Sciatic nerve (tissue), 2 donors: Measurements from ENCODE around the gene PWP1. TPM values are rescaled to one million over a fixed set of nuclear protein-coding genes. Genes with fewer than 3 reads are reported as not detected.

Experiments
- ATAC-seq: fragments of 200-7000 bp; cut with Tn5 transposase; one replicate; pipeline ENCODE4 v1.9.1; 2020; ENCODE audit warnings: mild to moderate bottlenecking, moderate library complexity
- DNase-seq: peaks from one replicate; pipeline ENCODE4 v3.0.0-alpha.2; 2020; ENCODE audit warnings: low spot score
- intact Hi-C: fragments of 100-400 bp; cut with DNase I; formaldehyde crosslinking; loops from one replicate; pipeline ENCODE4 v1.14.2; 2022
- total RNA-seq: library from RNA; stranded (reverse); fragmentation: NEBNext Ultra II Directional; extraction: Animal tissue kit (Norgen Biotek cat#: 25700); gene quantifications from one replicate; pipeline ENCODE4 v1.2.1, GENCODE V29; 2021
- donor health status: DM: no; HTN: no; CAD: no.
- donor health status: DM: no; HTN: no; CAD: no.

The PWP1 gene
- 26.5 TPM for total RNA-seq

DNA sequence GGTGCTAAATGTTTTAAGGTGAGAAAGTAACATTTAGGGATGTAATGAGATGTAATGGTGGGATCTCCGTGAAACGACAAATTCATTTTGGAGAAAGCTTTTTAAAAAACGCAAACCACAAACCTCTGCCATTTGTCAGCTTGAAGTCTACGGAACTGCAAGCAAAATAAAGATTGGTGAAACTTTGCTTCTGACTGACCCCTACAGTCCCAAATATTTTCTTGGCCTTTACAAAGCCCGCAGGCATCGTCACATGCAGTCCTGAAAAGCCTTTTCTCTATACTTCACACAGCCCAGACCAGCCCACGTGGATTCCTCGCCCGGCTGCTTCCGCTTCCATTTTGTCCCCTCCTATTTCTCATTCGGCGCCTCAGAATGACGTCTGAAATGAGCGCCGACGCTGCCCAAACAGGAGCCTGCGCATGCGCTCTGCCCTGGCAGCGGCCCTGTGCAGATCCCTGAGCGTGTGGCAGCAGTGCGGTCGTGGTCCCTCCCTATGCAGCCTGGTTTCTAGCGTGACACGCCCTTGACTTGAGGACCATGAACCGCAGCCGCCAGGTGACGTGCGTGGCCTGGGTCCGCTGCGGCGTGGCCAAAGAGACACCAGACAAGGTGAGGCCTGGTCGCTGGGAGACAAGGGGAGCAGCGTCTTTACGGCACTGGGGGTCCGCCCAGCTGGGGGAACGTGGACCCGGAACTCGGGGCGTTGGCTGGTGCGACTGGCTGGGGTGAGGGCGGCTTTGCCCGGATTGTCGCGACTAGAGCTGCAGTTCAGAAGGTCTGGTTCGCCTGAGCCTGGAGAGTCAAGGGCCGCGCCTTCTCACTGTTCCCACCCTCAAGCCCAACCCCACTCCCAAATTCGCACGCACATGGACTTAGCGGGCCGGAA, at the start of gene PWP1:
TSS of gene PWP1 (plus strand) at position 440 of the 889 bp plus-strand sequence. CDS start at position 541, 101 bp downstream.
- DNase-seq (peak; percentile 96), ATAC-seq (peak; percentile 98)
- intact Hi-C loops, result no loop called here

DNA sequence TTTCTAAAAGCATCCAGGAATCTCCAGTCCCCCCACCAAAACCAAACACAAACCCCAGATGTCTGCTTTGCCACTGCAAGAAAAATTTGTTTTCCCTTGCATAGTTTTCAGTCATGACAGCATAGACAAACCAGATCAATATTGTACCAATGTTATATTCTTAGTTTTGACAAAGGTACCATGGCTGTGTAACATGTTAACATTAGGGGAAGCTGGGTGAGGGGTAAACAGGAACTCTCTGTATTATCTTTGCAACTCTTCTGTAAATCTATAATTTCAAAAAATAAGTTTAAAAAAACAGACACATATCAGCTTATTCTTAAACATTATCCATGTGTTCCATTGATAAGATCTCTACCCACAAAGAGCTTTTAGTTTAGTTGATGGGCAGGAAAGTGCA, 44.4 kb upstream of the PWP1 start:
- DNase-seq (no peak), ATAC-seq (no peak)
- intact Hi-C loops, result no loop called here

DNA sequence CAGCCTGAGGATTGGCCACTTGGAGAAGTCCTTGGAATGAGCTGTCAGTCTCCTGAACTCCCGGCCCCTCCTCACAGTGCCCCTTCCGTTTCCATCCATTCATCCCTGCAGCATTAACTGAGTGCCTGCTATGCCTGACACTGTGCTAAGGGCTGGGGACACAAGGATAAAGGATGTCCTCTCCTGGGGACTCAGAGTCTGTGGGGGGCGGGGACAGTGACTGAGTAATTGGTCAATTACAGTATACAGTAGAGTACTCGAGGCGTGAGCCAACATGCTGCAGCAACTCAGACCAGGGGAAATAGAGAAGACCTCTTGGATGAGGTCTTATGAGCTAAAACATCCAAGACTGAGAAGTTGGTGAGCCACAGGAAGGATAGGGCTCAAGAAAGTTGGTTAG, 43.4 kb upstream of the PWP1 start:
- ATAC-seq (no peak), DNase-seq (no peak)

DNA sequence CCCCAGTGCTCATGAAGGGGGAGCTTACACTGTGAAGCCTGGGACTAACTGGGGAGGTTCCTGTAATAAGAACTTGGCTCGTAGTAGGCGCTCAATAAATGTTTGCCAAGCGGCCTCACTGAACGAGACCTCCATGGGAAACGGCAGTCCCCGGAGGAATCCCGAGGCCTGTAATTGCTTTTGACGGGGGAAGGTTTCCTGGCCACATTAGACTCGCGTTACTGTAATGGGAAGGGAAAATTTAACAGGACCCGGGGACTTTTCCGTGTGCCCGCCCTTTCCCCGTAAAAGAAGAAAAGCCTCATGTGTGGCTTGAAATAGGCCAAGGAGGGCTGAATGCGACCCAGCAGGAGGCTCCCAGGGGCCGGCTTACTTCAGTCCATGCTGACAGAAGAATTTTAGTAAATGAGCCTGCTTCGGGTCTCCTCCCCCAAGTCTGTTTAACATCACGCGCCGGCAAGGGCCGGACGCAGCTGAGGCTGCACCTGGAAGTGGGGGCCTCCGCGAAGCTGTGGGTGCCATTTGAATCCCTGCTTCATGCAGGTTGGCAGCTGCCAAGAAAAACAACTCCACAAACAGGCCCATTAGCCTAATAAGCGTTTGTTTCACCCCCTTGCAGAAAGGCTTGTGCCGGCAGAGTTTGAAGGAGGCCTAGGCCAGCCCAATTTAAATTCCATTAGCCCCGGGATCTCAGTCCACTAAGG, 39.8 kb upstream of the PWP1 start:
- intact Hi-C loops, result no loop called here
- DNase-seq (peak; percentile 74), ATAC-seq (peak; percentile 90)

More for the DNA sequence above, 43.4 kb upstream of the PWP1 start:
- intact Hi-C loops, result no loop called here

DNA sequence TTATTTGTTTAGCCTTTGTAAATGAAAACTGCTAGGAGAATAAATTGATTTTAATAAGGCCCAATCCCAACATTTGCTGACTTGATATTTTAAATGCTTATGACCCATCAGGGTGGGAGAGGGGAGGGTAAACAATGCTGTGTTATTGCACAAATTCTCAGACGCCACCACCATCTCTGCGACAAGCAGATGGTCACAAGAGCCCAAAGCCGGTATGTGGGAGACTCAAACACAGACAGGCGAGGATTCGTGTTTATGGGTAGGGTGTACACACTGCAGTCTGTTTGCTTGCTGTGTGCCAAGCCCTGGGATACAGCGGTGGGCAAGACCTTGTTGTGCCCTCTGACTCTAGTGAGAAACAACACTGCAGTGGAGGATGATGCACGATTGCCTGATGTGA, 39.2 kb upstream of the PWP1 start:
- DNase-seq (no peak), ATAC-seq (no peak)
- intact Hi-C loops, result no loop called here

DNA sequence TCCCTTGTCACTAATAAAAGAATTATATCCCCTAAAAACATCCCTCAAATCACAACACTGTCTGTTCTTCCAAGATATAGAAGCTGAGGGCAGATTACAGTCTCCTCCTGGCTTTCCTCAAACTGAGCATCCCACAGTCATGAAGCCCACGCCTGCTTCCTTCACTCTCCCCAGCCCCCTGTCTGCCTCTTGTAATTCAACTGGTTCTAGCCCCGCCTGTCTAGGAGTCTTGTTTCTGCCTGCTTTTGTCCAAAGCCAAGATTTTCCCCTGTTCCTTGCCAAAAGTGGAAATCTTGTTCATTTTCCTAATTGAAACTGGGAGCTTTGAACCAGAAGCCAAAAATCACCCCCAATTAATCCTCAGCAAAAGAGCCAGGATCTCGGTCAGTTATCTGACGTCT, 35.9 kb upstream of the PWP1 start:
- no peak for ATAC-seq
- intact Hi-C loops, result no loop called here

DNA sequence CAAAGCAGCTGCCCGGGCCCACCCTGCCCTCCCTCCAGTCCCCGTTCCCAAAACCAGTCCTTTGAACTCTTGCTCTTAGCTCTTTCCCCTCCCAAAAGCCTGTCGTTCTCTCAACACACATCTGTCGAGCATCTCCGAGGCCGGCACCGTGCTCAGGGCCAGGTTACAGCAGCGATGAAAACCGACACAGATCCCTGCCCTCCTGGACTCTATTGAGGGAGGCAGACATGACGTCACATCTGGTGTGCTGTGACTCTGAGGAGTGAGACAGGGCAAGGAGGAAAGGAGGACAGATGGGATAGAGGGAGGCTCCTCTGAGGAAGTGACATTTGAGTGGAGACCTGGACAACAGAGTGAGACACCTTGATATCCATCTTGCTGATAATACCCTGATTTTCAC, 34.6 kb upstream of the PWP1 start:
- ATAC-seq (no peak), DNase-seq (no peak)
- intact Hi-C loops, result no loop called here

More for the DNA sequence above, 35.9 kb upstream of the PWP1 start:
- DNase-seq, result no peak

DNA sequence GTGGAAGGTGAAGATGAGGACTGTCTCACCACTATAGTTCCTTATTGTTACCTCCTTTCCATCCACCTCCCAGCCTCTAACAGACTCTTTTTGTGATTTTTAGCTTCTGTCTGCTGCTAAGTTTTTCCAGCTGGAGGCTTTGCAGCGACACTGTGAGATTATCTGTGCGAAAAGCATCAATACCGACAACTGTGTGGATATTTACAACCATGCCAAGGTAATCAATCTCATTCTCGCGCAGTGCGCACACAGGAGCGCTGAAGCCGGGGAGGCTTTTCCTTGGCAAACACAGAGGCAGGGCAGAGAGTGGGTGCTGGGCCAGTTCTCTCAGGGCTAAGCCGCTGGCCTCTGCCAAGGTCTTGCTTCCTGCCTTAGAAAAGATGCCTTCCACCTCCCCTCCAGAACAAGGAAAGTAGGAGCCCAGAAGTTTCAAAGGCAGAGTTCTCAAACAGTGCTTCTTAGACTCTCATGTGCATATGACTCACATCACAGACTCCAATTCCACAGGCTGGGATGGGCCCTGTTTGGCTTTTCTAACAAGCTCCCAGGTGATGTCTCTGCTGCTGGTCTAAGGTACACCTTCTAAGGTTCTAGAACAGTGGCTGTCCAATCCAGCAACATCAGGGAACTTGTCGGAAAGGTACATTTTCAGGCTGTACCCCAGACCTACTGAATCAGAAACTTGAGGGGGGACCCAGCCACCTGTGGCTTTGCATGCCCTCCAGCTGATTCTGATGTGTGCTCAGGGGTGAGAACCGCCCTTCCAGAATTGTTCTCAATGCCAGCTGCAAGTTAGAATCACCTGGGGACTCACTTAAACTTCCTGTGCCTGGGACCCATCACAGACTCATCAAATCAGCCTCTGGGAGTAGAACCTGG, 33.8 kb upstream of the PWP1 start:
- DNase-seq, result no peak
- peak; percentile 15 for ATAC-seq
- intact Hi-C loops, result no loop called here

DNA sequence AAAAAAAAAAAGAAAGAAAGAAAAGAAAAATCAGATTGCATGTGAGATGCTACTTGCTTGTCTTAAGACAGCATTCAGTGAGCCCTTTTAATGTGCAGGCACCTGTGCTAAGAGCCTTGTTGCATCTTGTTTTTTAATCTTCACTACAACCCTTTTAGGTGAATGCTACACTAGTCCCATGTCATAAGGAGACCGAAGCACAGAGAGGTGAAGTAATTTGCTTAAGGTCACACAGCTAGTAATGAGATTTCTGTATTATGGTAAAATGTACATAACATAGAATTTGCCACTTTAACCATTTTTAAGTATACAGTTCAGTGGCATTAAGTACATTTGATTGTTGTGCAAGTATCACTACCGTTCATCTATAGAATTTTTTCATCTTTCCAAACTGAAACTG, 32.1 kb upstream of the PWP1 start:
- DNase-seq (no peak), ATAC-seq (no peak)
- intact Hi-C loops, result no loop called here

DNA sequence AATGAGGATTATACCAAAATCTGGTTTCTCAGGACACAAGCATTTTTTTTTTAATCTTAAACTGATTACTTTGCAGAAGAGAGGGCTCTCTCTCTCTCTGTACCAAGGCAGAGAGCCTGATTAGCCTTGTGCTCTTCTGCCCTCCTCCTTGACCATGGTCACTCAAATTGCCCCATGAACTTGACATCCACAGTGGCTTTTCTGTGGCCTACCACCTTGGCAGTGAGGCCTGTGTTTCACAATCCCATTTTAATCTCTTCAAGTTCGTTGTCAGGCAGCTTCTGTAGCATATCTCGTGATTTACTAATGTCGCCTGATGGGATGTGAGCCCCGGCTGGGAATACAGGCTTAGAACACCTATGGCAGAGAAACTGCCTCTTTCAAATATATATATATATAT, 30.7 kb upstream of the PWP1 start:
- intact Hi-C loops, result no loop called here
- ATAC-seq (no peak), DNase-seq (no peak)

DNA sequence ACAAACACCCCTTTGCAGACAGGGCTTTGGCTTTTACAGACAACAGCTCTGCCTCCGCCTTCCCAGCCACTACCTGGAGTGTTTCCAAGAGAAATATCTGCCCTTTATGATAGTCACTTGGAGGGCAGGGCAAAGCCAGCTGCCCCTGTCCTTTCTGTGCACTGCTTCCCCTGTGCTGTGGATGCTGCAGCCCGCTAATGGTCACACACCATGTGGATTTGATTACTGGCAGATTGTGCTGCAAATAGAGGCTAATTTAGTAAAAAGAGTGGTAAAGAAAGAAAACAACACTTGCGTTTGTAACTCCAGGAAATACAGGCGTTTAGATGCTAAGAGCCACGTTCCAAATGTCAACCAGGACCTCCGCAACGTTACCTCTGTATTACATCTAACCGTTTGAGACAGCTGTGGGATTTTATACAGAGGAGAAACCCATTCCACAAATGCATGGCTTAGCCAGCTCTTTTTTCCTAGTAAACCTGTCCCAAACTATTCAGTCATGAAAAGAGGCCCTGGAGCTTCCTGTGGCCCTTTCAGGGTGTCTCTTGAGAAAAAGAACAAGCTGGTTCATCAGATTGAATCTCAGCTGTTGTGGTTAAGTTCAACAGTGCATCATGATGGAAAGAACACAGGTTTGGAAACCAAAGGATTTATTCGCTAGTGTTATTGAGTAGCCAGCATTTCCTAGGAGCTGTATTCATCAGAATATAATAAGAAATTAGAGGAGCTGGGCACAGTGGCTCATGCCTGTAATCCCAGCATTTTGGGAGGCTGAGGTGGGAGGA, 30.1 kb upstream of the PWP1 start:
- no peak for ATAC-seq
- DNase-seq, result no peak
- intact Hi-C loops, result no loop called here

DNA sequence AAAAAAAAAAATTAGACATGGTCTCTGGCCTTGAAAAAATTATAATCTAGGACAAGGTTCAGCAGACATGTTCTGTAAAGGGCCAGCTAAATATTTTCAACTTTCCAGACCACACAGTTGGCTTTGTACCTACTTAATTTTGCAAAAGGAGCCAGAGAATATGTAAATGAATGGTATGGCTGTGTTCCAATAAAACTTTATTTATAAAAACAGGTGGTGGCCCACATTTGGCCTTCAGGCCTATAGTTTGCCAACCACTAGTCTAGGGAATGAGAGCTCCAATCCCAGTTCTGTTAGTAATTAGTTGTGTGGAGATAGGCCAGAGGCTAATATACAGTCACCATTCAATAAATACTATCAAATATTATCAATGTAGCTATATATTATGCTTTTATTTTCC, 29.3 kb upstream of the PWP1 start:
- DNase-seq, result no peak
- intact Hi-C loops, result no loop called here

DNA sequence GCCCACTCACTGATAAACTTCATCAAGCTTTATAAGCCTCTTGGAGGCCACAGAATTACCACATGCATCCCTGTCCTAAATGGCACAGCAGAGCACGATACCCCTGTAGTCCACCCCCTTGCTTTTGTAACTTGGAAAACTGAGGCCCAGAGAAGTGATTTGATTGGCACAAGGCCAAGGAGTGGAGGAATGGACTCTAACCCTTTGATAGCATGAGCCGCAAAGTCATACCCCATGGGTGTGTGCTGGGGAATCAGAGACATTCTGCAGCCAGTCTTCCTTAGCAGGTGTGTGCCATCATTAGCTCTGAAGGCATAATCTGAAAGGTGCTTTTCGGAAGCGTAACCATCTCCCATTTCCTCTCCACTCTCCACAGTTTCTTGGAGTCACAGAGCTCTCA, 28.5 kb upstream of the PWP1 start:
- intact Hi-C loops, result no loop called here
- no peak for ATAC-seq
- no peak for DNase-seq

More for the DNA sequence above, 29.3 kb upstream of the PWP1 start:
- ATAC-seq, result no peak

DNA sequence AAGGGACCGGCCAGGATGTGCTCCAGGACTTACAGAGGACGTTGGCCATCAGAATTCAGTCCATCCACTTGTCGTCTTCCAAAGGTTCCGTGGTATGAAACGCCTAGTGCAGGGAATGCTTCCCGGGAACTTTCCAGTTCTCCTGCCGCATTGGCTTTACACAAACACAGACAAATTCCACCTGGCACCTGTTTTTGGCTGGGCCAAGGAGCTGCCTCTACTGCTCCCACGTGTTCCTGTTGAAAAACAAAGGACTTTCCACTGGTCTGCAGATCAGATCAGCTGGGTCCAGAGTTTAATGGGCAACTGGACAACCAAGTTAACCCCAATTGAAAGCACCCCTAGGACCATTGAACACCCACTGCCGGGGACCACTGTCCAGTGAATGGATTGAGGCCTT, 28.0 kb upstream of the PWP1 start:
- no peak for DNase-seq
- ATAC-seq, result no peak
- intact Hi-C loops, result no loop called here

DNA sequence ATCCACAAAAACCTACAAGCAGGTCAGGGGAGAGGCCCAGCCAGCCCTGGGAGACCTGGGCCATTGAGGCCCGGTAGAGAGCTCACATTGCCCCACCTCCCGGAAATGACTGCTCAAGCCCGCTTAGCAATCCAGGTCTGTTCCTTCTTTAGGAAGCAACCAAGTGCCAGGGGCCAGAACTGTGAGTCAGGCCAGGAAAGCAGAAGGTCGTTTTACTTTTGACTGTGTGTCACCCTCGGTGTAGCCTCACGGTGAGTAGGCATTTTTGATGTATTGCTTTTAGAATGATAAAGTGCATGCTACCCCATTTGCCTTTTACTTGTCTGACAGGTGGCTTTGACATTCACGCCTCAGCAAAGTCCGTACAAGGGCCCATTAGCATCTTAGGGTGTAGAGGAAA, 25.4 kb upstream of the PWP1 start:
- no peak for ATAC-seq
- intact Hi-C loops, result no loop called here
- DNase-seq, result no peak

DNA sequence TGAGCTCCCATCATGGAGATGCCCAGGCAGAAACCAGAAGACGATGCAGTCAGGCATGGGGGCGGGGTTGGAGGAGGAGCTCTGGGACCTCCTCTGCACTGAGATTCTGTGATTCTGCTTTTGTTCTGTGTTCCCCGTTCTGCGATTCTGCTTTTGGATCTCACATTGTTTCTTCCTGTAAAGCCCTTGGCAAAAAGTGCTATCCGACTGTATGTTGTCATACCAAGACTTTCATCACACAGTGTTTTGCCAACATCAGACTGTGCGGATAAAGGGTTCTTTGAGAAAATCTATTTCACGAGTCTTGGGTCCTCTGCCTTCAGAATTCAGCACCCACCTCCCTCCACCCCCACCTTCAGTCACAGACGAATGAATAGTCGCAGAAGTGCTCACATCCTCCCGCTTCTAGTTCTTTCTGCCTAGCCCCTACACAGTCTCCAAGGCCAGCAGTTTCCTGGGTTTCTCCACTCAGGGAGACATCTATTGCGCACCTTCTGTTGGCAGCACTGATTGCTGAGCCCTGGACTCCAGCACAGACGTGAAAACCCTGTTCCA, 24.7 kb upstream of the PWP1 start:
- DNase-seq (no peak), ATAC-seq (peak; percentile 65)
- intact Hi-C loops, result no loop called here

DNA sequence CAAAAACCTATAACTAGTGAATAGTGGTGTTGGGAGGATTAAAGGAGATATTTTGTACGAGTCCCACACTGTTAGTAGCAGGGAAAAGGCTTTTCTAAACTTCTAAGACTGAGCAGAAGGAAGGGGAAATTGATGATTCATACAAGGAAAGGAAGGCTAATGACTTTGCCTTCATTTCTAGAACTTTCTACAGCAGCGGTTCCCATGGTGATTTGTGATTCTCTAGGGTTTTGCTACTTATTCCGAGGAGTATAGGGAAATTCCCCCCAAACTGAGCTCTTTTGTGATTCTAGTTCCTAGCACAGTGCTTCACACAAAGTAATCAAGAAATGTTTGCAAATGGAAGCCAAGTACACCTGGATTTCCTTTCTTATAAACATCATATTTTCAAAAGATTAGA, 23.8 kb upstream of the PWP1 start:
- no peak for DNase-seq
- intact Hi-C loops, result no loop called here
- ATAC-seq, result no peak

DNA sequence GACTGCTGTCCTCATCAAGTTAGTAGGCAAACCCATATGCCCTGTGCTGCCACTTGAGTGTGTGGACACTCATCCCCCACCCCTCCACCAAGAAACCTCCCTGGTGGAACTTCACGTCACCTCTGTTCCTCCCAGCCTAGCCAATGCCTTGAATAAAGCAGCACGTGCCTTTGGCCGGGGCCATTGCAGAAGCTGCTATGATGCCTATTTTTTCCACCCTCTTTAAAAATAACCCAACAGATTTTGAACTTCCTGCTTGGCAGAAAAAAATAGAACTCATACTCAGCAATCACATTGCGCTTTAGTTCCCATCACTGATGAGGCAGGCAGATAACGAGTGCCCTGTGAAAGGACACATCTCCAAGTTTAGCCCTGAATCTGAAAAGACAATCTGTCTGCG, 23.1 kb upstream of the PWP1 start:
- intact Hi-C loops, result no loop called here
- ATAC-seq (peak; percentile 51), DNase-seq (no peak)
